ENCODE results near the gene ZNF865. TPM values are rescaled to one million over a fixed set of nuclear protein-coding genes. Genes with fewer than 3 reads are reported as not detected.

Gene ZNF865
- total RNA-seq, 1 donor from 2014 or later: 21.6 TPM

DNA sequence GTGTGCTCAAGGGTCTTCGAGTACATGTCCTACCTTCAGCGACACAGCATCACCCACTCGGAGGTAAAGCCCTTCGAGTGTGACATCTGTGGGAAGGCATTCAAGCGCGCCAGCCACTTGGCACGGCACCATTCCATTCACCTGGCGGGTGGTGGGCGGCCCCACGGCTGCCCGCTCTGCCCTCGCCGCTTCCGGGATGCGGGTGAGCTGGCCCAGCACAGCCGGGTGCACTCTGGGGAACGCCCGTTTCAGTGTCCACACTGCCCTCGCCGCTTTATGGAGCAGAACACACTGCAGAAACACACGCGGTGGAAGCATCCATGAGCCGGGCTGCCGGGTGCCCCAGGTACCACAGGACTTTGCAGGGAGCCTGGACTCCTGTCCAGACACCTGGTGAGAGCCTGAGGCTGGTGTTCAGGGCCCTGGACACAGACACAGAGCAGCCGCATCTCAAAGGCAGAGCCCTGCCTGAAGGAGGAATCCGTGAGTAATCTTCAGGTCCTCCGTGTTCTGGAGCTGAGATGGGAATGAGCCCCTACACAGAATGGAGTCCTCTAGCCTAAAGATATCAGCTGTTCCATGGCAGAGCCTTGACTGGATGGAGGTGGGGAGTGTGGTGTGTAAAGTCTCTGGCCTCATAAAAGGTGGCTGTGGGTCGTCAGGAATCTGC, 39.5 kb downstream of the ZNF865 start:
- DNase-seq (ENCODE audit: low spot score): no peak

DNA sequence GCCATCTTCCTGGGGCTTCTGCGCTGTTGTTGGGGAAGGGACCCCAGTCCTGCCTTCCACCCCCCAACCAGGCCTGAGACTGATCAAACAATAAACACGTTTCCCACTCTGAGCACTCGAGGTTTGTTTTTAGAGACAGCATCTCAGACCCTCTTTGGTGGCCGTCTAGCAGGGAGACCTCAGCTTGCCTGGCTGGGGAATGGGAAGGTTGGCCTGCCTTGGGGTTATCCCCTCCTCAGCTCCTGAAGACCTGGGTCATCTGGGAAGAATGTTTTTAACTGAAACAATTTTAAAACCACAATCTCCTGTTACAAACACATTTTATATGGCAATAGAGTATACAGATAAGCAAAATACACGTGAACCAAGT, 40.0 kb downstream of the ZNF865 start:
- no peak for DNase-seq (ENCODE audit: low spot score)

DNA sequence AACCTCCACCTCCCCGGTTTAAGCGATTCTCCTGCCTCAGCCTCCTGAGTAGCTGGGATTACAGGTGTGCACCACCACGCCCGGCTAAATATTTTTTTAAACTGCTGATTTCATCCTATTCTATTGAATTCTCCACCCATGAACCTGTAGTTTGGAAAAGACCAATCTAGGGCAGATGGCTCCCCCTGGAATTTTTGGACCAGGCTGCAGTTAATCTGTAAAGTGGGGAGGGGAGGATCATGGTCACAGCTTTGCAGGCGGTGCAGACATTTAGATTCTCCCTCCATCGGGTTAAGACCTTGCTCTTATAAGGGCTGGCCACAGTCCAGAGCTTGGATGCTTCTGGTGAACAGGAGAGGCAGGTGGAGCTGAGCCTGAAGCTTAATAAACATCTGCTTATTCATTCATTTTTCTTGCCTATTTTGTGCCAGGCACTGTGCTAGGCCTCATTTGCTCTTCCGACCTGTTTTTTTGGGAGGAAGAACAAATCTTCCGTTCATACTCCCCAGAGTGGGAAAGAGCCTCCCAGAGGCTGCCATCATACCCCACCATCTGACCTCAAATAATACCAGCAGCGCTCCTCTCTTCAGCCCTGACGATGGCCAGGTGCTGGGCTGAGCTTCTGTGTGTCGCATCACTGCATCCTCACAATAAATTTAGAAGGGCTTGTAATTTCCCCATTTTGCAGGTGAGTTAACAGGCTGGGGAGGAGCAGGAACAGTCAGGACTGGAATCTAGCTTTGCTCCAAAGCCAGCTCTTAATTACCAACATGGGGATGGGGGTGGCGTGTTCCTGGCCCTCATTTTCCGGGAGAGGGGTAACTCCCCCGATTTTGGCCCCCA, 41.7 kb downstream of the ZNF865 start:
- DNase-seq (ENCODE audit: low spot score): no peak

DNA sequence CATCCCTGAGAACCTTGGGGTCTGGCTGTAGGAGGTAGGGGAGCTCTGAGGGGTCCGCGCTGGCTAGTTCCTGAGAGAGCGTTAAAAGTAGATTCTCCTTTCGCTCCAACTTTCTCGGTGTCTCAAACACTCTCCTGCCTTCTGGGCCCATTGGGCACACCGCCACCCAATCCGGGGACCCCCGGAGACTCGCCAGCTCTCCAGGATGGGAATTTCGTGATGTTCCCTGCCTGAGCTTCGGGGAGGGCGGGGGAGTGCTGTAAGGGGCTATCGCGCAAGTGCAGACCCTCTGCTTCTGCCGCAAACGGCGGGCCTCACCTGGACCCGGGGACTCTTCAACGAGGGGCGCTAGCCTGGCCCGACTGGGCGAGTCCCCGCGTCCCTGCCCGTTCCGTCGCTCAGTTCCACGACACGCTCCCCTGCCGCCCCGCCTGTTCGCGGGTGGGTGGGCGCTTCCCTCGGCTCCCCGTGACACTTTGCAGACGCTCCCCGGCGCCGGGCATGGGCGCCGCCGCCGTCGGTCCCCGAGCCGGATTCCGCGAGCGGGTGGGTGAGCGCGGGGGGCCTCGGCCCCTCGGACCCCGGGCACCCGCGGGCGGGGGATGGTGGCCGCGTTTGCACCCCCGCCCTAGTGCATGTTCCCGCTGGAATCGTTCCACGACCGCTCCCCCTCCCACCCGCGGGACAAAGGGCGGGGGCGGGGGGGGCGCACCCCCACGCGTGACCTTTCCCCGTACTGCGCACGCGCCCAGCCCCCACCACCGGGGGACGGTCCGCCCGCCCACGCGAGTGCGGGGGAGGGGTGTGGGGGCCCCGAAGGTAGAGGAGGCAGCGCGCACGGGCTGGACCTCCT, 42.5 kb downstream of the ZNF865 start, which contains the start of gene CCDC106:
CCDC106 (plus strand) TSS at position 481 of the 853 bp plus-strand sequence. CDS start 835 bp downstream, outside the sequence.
- no peak for DNase-seq (ENCODE audit: low spot score)

DNA sequence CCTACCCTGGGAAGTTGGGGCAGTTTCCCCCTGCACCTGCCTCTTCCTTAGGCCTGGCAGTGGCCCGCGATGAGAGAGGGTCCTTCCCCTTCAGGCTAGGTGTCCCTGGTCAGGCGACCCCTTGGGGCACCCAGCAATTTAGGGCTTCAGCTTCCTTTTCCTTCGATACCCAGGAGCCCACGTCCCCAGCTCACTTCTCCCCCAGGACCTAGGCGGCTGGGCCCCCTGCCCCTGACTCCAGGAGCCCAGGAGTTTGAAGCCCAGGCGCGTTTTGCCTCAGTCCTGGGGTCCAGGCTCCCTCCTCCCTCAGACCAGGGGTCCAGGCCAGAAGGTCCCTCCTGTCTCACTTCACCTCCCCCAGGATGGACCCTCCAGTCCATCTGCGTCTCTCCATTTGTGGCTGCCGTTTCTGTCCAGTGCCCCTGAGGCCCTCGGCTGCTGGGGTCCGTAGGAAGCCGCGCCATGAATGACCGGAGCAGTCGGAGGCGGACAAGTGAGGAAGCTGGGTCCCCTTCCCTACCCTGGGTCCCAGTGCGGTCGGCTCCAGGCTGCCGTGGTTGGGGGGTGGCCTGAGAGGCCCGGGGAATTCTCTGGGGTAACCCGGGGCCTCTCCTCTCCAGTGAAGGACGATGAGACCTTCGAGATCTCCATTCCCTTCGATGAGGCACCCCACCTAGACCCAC, 43.3 kb downstream of the ZNF865 start:
- DNase-seq (ENCODE audit: low spot score): no peak

DNA sequence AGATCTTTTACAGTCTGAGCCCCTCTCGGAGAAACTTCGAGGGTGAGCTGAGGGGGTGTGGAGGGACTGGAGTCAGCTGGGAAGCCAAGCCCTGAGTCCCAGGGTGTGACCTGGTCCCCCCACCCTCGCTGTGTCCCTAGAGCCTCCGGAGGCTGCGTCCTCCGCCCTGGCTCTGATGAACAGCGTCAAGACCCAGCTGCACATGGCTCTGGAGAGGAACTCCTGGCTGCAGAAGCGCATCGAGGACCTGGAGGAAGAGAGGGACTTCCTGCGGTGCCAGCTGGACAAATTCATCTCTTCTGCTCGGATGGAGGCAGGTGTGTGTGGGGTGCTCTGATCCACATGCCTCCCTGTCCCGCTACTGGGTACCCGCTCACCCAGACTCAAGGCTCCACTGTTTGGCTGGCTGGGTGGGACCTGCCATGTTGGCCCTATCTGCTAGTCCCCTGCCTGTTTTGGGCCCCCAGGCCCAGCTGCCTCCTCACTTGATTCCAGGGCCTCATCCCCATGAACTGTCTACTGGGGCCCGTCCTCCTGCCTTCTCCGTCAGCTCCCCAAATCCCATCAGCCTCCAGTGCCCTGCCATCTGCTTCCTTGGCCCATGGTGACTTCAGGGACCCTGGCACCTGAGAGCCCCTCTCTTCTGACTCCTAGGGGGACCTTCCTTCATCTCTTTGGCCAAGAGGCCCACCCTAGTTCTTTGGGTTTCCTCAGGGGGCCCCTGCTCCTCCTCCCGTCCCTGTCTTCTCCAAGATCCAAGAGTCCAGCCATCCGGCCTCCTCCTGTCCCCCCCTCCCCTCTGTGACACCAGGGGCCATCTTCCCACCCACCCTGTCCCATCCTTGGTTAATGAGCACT, 44.0 kb downstream of the ZNF865 start:
- DNase-seq (ENCODE audit: low spot score): no peak

DNA sequence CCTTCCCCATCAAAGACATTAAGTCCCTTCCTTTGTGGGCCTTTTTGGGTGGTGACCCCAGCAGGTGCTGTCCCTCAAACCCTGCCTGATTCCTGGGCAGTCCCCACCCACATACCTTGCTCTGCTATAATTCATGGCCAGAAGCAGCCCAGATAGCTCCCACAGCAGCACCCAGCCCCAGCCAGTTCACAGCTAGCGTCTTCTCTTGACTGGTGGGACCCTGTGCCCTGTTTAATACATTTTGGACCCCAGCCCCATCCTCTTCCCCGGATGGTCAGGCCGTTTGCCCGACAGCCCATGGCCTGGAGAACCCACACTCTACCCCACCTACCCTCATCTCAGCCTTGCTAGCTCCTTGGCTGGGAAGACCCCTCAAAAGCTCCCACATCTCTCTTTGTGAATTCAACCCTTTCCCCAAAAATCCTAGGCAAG, 44.7 kb downstream of the ZNF865 start:
- DNase-seq (ENCODE audit: low spot score): no peak

DNA sequence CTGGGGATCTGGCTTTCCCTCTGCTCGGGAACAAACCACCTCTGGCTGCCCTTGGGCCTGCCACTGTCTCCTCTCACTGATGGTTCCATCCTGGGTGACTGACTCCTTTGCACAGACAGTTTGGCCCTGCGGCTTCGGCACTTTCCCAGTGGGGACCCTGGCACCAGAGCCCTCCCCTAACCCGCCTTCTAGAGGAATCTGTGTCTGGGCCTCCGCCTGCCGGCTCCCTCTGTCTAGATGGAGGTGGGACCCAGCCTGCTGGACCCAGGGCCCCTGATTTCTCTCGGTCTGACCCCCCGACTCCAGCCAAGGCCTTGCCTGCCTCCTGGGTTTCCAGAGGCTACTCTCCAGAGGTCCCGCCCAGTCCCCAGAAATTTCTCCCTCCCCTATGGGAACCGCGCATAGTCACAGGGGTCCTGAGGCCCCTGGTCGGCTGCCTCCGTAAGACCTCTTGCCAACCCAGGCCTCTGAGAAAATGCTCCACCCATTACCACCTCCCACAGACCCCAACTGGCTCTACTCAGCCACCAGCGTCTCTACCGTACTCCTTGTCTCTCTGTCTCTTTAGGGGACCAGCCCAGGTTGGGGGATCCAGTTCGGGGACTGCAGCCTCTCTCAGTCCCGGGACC, 45.3 kb downstream of the ZNF865 start:
- no peak for DNase-seq (ENCODE audit: low spot score)

DNA sequence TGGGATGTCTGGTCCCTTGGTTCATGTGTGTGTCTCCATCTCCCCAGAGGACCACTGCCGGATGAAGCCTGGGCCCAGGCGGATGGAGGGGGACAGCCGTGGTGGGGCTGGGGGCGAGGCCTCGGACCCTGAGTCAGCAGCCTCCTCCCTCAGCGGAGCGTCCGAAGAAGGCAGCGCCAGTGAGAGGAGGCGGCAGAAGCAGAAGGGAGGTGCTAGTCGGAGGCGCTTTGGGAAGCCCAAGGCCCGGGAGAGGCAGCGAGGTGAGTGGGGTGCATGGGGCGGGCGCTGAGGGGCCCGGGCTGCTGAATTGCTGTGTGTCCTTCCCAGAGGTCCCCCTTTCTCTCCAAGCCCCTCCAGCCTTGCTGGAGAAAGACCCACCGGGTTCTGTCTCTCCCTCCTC, 45.8 kb downstream of the ZNF865 start:
- DNase-seq (ENCODE audit: low spot score): no peak

DNA sequence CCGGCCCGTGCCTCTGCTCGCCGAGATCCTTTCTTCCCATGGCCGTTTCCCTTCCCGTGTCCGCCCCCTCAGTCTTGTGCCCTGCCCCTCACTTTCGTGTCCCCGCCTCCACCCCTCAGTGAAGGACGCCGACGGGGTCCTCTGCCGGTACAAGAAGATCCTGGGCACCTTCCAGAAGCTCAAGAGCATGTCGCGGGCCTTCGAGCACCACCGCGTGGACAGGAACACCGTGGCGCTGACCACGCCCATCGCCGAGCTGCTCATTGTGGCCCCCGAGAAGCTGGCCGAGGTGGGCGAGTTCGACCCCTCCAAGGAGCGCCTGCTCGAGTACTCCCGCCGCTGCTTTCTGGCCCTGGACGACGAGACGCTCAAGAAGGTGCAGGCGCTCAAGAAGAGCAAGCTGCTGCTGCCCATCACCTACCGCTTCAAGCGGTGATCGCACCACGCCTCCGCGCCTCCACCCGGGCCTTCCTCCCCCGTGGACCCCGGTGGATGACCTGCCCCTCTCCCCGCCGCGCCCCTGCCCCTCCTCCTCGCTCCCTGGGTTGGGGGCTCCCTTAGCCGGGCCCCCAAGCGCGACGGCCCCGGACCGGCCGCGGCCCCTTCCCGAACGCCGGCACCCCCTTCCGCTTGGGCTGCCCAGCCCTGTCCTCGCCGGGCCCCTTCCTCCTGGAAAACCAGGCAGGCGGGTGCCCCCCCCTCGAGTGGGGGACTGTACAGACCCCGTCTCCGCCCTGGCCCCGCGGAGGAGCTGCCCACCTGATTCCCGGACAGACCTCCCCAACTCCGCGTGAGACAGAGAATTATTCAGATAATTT, 47.1 kb downstream of the ZNF865 start:
- DNase-seq (ENCODE audit: low spot score): no peak

DNA sequence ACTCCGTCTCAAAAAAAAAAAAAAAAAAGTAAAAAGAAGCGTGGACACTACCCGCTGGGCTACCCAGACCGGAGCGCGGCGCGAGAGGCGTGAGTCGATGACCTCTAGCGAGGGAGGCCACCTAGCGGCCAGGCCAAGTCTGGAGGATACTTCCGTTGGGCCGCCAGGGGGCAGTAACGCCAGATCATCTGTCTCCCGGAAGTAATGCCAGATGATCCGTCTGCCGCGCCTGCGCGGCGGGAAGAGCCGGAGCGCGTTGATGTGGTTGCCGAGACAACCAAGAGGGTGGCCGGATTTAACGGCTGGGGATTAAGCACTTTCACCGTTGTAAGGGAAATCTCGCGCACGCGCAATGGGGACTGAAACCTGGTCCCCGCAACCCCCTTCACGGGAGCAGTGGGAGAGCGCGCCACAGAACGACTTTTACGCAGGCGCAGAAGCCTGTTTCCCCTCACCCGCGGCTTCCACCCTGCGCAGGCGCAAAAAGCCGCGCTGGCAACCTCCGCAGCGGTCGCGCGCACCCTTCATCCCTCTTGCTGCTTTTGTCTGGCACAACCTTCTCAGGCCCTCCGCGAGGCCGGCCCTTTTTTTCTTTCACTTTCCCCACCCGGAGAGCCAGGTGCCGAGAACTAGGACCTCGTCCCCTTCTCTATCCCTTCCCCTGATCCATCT, 48.3 kb downstream of the ZNF865 start:
- DNase-seq (ENCODE audit: low spot score): peak; percentile 98

DNA sequence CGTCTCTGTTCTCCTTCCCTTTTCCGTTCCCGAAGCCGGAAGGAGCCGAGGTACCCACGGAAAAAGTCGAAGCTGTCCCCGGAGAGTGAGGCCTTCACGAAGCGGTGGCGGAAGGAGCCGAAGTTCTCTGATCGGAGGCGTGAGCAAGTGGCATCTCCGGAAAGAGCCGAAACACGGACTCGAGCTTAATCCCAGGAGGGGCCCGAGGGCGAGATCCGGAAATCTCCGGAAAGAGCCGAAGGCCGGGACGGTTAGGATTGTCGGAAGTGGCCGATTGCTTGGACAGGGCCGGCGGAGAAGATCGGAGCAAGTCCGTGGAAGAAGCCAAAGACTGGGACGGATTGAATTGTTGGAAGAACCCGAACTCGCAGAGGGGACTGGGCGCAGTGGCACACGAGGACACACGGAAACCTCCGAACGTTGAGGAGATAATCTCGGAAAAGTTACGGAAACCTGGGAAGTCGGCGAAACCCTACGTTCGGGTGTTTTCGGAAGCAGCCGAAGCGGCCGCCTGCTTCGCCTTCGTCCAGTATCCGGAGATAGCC, 48.9 kb downstream of the ZNF865 start:
- DNase-seq (ENCODE audit: low spot score): peak; percentile 100

DNA sequence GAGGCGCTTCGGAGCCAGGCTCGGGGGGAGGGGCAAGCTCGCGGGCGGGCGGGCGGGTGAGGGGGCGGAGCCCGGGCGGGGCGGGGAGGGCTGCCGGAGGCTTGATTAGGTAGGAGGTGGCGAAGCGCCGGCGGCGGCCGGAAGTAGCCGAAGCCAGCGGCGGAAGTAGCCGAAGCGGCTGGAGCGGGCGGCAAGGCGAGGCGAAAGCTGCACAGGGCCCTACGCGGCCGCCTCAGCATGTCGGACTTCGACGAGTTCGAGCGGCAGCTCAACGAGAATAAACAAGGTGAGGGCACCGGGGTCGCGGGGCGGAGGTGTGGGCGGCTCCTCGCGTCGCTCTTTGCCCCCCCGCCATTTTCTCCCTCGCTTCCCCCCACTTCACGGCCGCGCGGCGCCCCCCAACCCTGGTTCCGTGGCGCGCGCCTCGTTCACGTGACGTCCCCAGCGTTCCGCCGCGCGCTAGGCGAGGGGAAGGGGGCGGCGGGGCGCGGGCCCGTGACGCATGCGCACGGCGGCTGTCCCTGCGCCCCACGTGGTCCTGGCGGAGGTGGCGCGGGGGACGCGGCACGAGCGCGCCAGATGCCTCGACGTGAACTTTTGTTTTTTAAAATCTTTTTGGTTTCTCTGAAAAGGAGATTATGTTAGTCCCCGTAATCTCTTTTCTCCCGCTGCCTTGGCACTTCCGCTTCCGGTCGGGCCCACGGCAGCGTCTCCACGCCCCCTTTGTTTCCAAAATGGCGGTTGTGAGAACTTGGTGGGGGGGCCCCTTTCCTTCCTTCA, 49.6 kb downstream of the ZNF865 start, which contains the start of gene U2AF2:
U2AF2 (plus strand) TSS at position 168 of the 780 bp plus-strand sequence; CDS start at position 238, 70 bp downstream.
- DNase-seq (ENCODE audit: low spot score): peak; percentile 97

DNA sequence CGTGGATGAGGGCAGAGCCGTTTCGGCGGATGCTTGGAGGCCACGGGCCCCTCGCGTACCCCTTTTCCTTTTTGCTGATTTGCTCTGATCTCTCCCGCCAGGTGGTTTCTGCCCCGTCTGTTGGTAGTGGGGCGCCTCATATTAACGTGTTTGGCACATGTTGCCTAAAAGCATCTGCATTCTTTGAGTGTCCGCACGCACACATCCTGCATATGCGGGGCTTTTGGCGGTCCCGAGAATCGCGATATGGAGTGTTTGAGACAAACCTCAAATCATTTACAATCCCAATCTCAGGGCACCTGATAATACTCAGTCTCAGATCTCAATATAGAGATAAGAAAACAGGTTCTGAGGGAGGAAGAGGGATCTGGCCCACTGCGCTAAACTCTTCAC, 50.2 kb downstream of the ZNF865 start:
- no peak for DNase-seq (ENCODE audit: low spot score)

DNA sequence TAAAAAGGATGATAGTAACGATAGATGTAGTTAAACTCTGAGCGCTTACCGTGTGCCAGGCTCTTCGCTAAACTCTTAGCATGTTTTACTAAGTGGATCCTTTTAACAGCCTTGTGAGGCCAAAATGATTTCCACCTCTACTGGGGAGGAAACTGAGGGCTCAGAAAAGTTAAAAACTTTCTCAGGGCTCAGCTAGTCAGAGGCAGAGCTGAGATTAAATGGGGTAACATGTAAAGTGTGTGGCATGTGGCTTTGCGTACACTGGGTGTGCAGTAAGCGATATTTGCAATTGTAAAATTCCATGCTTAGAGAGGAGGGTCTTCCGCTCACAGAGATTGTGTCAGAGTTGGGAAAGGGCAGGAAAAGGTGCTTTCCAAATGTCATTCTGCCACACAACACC, 51.1 kb downstream of the ZNF865 start:
- no peak for DNase-seq (ENCODE audit: low spot score)

DNA sequence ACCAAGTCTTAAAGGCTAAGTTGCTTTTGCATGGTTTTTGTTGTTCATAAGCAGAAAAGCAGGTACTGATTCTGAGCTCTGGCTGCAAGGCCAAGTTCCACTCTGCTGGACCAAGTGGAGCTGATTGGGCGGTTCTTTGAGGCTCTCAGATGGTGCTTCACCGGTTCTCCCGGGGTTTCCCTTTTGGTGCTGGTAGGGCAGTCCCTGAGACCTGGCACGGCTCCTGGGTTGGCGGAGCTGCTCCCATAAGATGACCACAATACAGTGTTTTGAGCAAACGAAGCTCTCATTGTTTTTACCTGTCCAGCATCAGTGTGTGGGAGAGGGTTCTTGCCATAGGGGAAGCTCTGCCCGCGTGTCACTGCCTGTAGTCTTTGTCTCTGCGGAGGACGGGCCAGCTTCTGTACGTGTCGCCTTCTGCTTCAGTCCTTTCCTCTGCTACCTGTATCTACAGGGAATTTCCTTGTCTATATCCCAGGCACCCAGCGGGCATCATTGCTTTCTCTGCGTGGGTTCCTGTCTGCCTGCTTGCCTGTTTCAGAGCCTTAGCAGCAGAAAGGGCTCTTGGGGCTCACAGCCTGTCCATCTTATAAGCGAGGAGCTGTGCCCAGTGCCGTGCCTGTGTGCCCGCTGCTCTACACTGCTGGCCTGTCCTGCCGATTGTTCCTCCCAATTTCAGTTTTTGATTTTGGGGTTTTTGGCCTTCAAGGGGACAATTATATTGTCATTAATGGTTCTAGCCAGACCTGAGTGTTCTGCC, 51.7 kb downstream of the ZNF865 start:
- DNase-seq (ENCODE audit: low spot score): no peak
